NCI-H1417 (cell line): ENCODE data around the gene ERMP1.

Source experiments
- DNase-seq, 3 experiments: peaks; one replicate each; lab custom pipeline; 2025; lab: John Stamatoyannopoulos, UW

Gene ERMP1

DNA sequence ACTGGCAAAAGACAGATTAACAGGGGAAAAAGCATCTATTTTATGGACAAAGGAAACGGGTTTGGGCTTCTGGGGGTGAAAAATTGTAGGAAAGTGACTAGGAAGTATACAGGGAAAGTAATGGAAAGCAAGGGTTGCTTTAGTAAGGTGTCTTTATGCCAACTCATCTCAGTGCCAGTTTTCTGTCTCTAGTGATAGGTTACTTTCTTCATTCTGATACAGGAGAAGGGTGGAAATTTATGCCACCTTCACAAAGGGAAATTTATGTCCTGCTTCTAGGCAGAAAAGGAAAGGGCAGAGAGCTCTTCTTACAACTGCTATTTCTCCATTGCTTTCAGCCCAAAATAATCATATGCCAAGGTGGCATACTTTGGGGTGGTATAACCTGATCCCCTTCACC, 20.1 kb upstream of the ERMP1 start:
- DNase-seq, result no peak

DNA sequence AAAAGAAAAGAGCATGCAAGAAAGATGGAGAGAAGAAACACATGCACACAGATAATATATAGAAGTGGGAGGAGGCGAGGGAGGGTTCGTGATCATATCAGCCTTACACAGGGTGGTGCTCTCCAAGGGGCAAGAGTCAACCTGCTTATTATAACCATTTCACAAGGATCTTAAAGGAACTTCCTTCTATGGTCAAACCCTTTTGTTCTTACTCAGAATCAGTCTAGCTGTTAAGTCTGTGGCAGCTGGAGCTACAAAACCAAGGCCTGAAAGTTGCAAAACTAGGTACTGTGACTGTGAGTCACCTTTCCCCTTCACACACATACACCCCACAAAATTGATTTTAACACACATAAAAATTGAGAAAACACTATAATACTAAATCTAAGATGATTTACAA, 18.5 kb upstream of the ERMP1 start:
- no peak for DNase-seq

DNA sequence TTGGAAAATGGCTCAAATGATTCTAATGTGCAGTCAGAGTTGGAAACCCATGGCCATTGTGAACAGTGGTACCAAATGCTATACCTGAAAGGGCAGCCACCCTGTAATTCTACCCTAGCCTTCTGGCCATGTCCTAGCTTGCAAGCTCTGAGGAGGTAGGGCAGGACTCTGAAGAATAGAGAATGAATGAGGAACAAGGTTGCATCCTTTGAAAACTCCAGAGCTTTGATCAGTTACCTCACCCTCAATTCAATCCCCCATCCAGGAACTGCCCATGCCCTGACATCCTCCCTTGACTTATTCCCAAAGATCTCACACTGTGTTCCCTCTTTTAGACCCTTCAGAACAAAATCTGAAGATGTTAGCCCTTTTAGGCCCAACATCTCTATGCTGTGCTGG, 17.8 kb upstream of the ERMP1 start:
- no peak for DNase-seq

DNA sequence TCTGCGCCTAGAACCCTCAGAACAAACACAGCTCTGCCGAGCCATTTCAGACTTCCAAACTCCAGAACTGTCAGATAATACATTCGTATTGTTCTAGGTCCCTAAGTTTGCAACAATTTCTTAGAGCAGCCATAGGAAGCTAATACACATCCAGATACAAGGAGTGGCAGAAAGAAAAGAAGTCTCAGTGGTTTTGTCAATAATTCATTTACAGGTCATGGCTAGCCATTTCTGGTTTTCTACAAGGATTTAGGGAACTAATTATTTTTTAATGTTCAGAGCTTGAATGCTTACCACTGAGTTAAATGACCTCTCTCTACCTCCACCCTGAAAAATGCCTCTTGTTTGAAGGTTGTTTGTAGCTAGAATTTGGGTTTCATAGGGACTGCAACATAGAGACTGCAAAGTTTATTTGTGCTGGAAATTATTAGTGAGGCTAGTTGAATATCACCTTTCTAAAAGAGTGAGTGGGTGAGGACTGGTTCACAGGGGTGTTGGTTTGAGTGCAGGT, 15.5 kb upstream of the ERMP1 start:
- DNase-seq, result no peak

DNA sequence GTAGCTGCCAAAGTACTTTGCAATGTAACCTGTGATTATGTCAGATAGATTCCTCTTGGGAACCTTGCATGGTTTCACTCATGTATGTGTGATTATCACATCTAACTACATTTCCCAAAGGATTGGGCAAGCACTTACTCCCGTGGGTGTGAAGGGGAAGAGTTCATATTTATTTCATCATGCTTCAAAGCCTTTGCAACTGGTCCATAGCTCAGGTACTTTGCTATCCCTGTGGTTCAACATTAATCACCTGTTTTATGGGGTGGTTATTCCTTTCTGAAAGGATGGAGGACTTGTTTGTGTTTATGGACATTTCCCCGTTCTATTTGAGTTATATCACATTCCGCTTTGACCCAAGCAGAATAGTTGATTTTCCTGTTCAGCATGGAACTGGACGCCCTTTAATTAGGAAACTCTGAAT, 13.6 kb upstream of the ERMP1 start:
- DNase-seq, result peak in 2 of 3 experiments; percentile 3 to 24

DNA sequence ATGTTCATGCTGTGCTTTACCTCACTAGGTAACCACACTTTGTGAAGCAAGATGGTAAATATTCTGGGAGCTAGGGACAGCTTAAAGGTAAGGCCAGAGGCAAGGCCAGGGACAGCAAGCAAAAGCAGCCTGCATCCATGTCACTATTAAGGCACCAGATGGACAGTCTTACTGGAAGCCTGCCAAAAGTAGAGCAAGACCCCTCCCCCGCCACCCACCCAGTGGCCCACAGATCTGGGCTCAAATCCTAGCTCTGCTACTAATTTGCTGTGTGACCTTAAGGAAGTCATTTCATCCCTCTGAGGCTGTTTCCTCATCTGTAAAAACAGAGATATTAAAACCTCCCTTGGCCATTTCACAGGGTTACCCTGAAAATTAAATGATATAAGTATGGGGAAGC, 13.2 kb upstream of the ERMP1 start:
- DNase-seq, result no peak

DNA sequence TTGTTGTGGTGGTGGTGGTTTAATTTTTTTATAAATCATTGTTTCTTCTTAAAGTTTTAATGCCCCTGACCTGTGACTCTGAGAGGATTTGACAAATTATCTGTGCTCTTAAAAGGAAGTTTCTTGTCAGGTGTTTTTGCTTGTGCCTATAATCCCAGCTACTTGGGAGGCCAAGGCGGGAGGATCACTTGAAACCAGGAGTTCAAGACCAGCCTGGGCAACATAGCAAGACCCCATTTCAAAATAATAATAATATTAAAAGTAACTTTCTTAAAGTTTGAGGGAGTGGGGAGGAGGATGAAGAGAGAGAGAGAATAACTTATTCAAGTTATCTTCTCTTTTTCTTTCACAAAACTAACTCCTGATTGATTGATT, 12.2 kb upstream of the ERMP1 start:
- DNase-seq, result no peak

DNA sequence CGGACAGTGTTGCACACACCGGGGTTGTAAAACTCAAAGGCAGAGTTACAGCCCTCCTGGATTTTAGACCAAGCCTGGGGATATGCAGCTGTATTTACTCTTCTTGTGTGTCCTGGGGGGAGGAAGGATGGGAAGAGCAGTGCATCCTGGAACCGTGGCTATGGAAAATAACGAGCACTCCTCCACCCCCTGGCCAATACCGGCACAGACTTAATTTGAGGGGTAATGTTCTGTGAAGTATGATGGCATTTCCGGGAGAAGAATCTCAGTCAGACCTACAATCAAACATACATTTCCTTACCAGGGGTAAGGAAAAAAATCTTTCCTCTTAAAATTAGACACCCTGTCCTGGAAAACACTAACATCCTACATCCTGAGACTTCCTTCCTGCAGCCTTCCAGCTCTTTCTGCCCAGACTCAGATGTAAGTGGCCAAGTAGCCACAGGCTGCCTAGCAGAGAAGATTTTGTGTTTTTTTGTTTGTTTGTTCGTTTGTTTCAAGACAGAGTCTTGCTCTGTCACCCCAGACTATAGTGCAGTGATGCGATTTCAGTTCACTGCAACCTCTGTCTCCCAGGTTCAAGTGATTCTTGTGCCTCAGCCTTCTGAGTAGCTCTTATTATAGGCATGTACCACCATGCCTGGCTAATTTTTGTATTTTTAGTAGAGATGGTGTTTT, 11.0 kb upstream of the ERMP1 start:
- DNase-seq, result peak; percentile 8 to 86 (median 39)

DNA sequence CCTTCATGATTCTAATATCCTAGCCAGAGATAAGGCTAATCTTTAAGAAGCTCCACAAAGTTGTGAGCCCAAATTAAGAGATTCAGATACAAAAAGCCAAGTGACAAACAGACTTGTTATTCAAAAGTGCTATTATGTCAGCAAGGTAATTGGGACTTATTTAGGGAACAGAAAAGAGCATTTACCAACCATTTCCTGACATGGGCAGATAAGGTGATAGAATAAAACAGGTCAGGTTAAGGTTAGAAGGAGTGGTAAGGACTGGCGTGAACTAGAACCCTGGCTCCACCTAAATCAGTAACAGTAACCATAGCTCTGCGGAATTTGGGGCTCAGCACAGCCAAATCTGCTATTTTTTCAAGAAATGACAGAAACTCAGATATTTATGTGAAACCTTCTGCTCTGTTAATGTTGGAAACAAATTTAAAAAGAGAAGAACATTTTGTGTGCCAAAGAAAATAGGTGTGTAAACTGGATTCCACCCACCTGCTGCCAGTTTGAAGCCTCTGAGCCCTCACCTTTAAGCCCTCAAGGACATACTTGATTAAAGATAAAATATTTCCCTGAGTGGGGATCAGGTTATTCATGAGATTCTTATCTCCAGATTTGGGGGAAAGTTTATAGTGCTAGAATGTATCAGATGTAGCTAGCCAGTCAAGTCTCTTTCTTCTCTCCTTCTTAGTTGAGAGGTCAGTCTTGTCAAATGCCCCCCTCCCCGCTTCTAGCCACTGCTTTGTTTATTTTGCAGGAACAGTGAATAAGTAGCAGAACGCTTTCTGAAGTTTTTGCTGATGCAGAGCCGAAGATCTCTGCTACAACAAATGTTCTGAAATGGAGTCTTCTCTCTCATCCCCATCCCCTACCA, 10.2 kb upstream of the ERMP1 start:
- DNase-seq, result peak in 1 of 3 experiments; percentile 29

DNA sequence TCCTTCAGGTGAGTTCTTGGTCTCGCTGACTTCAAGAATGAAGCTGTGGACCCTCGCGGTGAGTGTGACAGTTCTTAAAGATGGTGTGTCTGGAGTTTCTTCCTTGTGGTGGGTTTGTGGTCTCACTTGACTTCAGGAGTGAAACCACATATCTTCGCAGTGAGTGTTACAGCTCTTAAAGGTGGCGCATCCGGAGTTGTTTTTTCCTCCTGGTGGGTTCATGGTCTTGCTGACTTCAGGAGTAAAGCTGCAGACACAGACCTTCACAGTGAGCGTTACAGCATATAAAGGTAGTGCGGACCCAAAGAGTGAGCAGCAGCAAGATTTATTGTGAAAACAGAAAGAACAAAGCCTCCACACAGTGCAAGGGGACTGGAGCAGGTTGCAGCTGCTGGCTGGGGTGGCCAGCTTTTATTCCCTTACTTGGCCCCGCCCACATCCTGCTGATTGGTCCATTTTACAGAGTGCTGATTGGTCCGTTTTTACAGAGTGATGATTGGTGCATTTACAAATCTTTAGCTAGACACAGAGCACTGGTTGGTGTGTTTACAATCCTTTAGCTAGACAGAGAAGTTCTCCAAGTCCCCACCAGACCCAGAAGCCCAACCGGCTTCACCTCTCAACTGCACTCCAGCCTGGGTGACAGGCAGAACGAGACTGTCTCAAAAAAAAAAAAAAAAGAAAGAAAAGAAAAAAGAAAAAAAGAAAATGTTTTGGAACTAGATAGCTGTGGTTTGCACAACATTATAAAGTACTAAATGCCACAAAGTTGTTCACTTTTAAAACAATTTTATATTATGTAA, 9.1 kb upstream of the ERMP1 start:
- no peak for DNase-seq

DNA sequence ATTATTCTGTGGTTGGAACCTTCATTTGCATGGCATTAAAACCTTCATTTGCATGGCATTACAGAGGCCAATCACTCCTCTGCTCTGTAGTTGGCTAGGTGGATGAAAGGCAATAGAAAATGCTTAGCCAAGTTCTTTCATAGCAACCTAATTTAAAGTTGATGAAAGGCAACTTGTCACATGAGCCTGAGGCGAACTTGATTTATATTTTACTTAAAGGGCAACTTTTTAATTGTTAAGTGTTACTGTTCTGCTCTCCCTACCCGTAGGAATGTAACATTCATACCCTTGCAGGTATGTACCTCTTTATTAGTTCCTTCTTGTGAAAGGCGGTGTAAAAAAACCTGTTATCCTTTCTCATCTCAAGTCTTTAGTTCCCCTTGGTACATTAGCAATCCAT, 7.9 kb upstream of the ERMP1 start:
- no peak for DNase-seq

DNA sequence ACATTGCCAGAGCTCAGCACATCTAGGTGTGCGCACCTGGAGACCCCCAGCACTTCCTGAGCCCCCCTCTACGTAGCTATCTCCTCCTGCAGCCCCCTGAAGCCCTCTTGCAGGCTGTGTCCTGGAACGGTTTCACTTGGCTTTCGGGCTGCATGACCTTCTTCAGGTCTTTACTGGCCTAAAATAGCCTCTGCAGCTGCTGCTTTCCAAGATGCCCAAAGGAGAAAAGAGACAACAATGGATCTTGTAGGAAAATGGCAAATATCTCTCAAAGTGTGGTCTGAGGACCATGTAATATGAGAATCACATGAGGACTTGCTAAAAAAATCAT, 6.6 kb upstream of the ERMP1 start:
- no peak for DNase-seq

DNA sequence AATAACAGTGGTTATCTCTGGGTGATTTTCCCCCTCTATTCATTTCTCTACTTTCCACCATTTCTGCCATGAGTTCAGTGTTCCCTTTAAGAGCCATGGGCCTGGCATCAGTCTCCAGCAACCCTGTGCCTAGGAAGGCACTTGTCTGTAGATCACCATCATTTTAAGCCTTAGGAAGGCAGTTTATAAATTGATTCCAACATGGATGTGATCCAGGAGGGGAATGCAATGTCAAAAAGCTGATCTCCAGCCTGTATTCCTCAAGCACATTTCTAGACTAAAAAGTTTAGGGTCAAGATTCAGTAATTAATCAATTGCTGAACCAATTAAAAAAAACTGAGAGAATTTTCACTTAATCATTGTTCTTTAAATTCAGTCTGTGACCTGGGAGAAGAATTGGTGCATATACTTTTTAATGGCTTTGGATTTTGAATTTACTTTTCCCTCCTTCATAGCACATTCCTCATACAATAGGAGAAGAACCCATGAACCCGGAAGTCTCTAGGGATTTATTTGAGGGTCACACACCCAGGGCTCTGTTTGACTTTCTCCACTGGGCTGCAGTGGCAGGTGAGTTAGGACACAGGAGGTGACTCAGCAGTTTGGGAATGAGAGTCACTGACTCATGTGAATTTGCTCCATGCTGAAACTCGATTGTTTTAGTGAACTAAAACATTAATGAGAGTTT, 6.1 kb upstream of the ERMP1 start:
- DNase-seq, result peak; percentile 1 to 20 (median 5)

DNA sequence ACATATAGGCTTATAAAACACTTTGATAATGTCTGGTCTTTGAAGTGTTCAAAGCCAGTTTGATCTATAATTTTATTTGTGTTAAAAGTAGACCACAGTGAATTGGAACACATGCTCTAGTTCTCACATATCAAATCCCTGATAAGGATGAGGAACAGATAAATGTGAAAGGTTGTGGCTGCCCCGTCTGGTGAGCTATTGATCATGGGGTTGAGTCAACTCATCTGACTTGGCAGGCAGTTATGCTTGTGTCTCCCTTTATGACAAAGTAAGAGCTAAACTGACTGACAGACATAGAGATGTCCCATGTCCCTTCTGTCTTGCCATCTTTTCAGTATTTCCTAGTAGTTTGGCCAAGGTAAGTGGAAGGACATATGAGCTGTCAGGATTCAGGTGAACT, 2.9 kb upstream of the ERMP1 start:
- no peak for DNase-seq

DNA sequence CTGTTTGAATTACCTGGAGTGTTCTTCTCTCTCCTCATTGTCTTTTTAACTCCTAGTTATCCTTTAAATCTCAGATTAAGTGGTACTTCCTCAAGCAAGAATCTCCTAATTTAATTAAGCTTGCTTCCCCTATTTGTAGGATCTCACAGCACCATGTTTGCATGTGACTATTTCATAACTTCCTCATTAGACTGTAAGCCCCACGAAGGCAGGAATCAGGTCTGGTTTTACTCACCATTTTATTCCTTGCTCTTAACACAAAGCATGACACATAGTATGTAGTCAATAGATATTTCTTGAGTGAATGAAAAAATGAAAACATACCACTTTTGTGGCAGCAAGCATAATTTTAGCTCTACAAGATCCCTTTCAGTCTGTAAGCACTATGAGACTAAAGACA, 1.3 kb upstream of the ERMP1 start:
- no peak for DNase-seq

DNA sequence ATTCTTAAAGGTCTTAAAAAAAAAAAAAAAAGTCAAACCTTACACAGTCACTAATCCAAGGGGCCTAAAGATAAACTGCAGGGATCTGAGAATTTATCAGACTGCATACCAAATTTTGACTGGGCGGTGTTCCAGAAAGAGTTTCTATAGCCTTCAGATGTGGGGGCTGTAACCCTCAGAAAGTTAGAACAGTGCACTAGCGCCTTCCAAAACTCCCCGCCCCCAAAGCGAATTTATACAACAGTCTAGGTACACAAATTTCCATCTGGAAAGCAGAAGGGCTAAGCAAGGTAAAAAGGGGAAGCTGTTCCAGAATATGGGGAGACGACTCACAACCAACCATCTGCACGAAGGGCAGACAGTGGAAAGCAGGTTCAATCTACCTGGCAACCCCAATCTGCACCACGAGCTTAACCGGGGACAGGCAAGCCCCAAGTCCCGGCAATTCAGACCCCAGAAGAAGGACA, 813 bp downstream of the ERMP1 start:
- DNase-seq, result no peak

DNA sequence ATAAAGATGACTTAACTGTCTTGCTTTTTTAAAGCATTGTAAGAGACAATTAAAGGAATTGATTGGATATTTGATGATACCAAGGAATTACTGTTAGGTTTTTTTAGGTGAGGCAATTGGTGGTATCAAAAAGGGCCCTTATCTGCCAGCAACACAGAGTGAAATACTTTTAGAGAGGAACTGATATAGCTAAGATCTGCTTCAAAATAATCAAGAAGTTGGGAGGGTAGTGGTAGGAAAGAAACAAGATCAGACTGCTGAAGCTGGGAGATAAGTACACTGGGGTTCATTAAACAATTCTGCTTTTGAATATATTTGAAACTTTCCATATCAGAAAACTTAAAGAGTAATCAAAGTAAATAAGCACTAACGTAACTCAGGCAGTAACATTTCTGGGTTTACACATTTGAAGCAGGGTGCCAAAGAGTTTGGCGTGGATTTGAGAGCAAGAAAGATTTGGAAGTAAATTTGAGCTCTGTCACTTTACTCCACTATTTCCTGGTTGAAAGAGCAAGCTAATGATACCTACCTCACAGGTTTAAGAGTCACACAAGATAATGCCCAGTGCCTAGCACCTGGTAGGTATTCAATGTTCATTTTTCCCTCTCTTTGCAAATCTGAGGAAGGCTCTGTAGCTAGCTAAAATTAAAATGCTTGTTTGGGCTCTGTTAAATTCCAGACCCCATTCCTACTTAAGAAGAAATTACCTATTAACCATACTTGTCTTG, 6.9 kb downstream of the ERMP1 start:
- DNase-seq, result no peak

DNA sequence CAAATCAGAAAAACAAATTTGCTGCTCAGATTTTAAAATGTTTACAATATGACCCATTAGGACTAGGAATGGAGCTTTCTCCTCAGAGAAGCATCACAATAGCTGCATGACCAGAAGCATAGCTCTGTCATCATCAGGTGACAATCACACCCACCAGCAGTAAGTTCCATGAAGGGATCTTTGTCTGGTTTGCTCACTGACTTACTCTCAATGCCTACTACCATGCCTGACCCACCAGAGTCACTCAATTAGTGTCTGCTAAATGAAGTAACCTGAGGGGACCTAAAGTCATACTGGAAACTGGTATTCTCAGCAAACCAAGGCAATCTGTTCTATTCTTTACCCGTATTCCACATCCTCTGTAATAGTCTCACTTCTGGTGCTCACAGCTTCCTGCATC, 7.7 kb downstream of the ERMP1 start:
- no peak for DNase-seq

DNA sequence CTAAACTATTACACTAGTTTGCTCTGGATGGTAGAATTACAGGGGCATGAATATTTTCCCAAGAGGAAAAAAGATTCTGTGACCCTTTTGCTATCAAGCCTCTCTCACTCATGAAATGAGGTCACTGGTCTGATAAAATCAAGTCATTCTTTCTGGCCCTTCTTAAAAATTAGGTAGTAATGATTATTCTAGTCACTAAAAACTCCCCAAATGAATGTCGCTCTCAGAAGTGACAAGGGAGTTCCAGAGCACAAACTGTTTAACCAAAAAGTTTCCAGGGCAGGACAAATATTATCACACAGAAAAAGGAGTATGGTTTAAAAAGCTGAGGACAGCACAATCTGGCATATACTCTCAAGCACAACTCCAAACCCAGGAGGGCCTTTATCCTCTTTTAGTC, 12.5 kb downstream of the ERMP1 start:
- DNase-seq, result no peak

DNA sequence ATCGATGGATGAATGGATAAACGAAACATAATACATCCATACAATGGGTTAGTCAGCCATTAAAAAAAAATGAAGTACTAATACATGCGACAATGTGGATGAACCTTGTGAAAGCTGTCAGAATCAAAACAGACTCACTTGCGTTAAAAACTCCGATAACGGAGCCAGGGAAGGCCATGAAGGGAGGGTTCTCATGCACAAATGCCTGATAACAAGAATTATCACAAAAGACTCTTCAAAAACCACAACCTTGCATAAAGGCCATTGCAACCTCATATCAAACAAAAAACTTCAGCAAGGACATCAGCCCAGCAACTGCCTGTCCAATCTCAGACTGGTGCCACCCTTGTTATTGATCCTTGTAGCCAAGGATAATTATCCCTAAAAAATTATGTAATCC, 13.7 kb downstream of the ERMP1 start:
- no peak for DNase-seq

DNA sequence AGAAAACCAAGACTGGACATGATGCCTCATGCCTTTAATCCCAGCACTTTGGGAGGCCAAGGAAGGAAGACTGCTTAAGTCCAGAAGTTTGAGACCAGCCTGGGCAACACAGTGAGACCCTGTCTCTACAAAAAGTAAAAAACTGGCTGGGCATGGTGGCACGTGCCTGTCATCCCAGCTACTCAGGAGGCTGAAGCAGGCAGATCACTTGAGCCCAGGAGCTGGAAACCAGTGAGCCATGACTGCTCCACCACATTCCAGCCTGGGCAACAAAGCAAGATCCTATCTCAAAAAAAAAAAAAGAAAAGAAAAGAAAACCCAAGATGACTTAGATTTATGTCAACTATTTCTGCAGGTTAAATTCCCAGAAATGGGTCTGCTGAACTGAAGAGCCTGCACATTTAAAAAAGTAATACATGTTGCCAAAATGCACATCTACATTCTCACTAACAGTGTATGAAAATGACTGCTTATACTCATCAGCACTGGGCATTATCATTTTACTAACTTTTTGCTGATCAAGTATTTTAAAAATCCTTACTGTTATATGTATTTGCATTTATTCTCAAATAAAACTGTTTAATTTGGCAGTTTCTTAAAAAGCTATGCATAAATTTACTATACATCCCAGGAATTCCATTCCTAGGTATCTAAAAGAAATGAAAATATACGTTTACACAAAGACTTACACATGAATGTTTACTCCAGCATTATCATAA, 14.3 kb downstream of the ERMP1 start:
- DNase-seq, result no peak
